ENCODE measurements around the gene SEMA3E. TPM values are rescaled to one million over a fixed set of nuclear protein-coding genes. Genes with fewer than 3 reads are reported as not detected.
A peak's percentile ranks its signal among the peaks of the same experiment; 100 is the strongest.

SEMA3E gene
- total RNA-seq, 4 donors from 2014 or later, result 0.94 to 6.9 (median 2.2) TPM

- intact Hi-C loops (cut with DNase I), result no loop called here
- WGBS, 2 donors, result 42 to 50% methylated on average over 1 of the region's 1 CpG
These were observed 100.7 kb downstream of the SEMA3E start for GRCh38 chr7:83548250-83548649.

GRCh38 chr7:83547526-83547925, 101.4 kb downstream of the SEMA3E start:
- peak in 1 of 2 donors; percentile 3 for DNase-seq
- TF ChIP-seq CTCF (IDR thresholded peaks at IDR 0.05), result no peak
- no peak for TF ChIP-seq POLR2A (IDR thresholded peaks at IDR 0.05)
- peaks cover 4% of the 10 kb centered on the region for H3K9me3 ChIP-seq
- H3K27me3 ChIP-seq, result no peaks in the 10 kb centered on the region
- H3K4me1 ChIP-seq, result no peaks in the 10 kb centered on the region
- intact Hi-C loops (cut with DNase I), result no loop called here
- 71 to 91% methylated on average over 2 of the region's 2 CpGs for WGBS, 2 donors
- H3K36me3 ChIP-seq, result no peaks in the 10 kb centered on the region
- no peak overlapping the region for H3K27ac ChIP-seq
- H3K4me3 ChIP-seq (replicated peaks in 1 of 3), result no peak overlapping the region

More at GRCh38 chr7:83548250-83548649, 100.7 kb downstream of the SEMA3E start:
- H3K9me3 ChIP-seq, result peaks cover 4% of the 10 kb centered on the region
- no peak overlapping the region for H3K4me3 ChIP-seq (replicated peaks in 1 of 3)
- H3K27ac ChIP-seq, result no peak overlapping the region
- no peaks in the 10 kb centered on the region for H3K27me3 ChIP-seq
- no peaks in the 10 kb centered on the region for H3K36me3 ChIP-seq
- no peaks in the 10 kb centered on the region for H3K4me1 ChIP-seq
- TF ChIP-seq POLR2A (IDR thresholded peaks at IDR 0.05) (no peak), CTCF (IDR thresholded peaks at IDR 0.05) (no peak)
- DNase-seq, result no peak

- Histone ChIP-seq H3K27me3 (no peaks in the 10 kb centered on the region), H3K27ac (no peak overlapping the region), H3K9me3 (peaks cover 4% of the 10 kb centered on the region), H3K4me1 (no peaks in the 10 kb centered on the region), H3K4me3 (replicated peaks in 1 of 3) (no peak overlapping the region), H3K36me3 (no peaks in the 10 kb centered on the region)
- no peak for DNase-seq
- WGBS, 2 donors, result 92 to 97% methylated on average over 2 of the region's 2 CpGs
- intact Hi-C loops (cut with DNase I), result no loop called here
- TF ChIP-seq CTCF (IDR thresholded peaks at IDR 0.05) (no peak), POLR2A (IDR thresholded peaks at IDR 0.05) (no peak)
These were observed 102.4 kb downstream of the SEMA3E start for GRCh38 chr7:83546586-83546985.

- Histone ChIP-seq H3K4me1 (no peaks in the 10 kb centered on the region), H3K27ac (no peak overlapping the region), H3K9me3 (no peaks in the 10 kb centered on the region), H3K27me3 (no peaks in the 10 kb centered on the region), H3K36me3 (no peaks in the 10 kb centered on the region), H3K4me3 (replicated peaks in 1 of 3) (no peak overlapping the region)
- no peak for DNase-seq
- no peak for TF ChIP-seq POLR2A (IDR thresholded peaks at IDR 0.05)
- no peak for TF ChIP-seq CTCF (IDR thresholded peaks at IDR 0.05)
- intact Hi-C loops (cut with DNase I), result no loop called here
- 90 to 92% methylated on average over 7 of the region's 7 CpGs for WGBS, 2 donors
These were observed 107.6 kb downstream of the SEMA3E start for GRCh38 chr7:83541187-83541960.

- Histone ChIP-seq H3K4me3 (replicated peaks in 1 of 3) (no peak overlapping the region), H3K27ac (no peak overlapping the region), H3K27me3 (no peaks in the 10 kb centered on the region), H3K36me3 (no peaks in the 10 kb centered on the region), H3K9me3 (no peaks in the 10 kb centered on the region), H3K4me1 (no peaks in the 10 kb centered on the region)
- no peak for TF ChIP-seq POLR2A (IDR thresholded peaks at IDR 0.05)
- no peak for TF ChIP-seq CTCF (IDR thresholded peaks at IDR 0.05)
- intact Hi-C loops (cut with DNase I), result no loop called here
- DNase-seq, result no peak
These were observed 114.5 kb downstream of the SEMA3E start for GRCh38 chr7:83534488-83534887.

Data from thyroid gland (tissue), 4 donors.